OCI-LY7 (cell line): ENCODE data around the gene HSPH1.

ENCODE experiments used
- CTCF ChIP-seq: fragments of 200-600 bp; sonication (generic); conservative IDR thresholded peaks from 2 replicates; pipeline ENCODE4 v1.5.1; 2014; ENCODE audit warnings: mild to moderate bottlenecking, antibody characterized with exemption, low read length, moderate library complexity, mixed read lengths
- EZH2phosphoT487 ChIP-seq: fragments of 200-600 bp; sonication (generic); IDR thresholded peaks from 2 replicates; pipeline ENCODE4 v1.6.1; 2018; ENCODE audit warnings: low read depth, borderline replicate concordance, mild to moderate bottlenecking, mixed run types, antibody characterized with exemption, low read length, moderate library complexity, mixed read lengths

DNA sequence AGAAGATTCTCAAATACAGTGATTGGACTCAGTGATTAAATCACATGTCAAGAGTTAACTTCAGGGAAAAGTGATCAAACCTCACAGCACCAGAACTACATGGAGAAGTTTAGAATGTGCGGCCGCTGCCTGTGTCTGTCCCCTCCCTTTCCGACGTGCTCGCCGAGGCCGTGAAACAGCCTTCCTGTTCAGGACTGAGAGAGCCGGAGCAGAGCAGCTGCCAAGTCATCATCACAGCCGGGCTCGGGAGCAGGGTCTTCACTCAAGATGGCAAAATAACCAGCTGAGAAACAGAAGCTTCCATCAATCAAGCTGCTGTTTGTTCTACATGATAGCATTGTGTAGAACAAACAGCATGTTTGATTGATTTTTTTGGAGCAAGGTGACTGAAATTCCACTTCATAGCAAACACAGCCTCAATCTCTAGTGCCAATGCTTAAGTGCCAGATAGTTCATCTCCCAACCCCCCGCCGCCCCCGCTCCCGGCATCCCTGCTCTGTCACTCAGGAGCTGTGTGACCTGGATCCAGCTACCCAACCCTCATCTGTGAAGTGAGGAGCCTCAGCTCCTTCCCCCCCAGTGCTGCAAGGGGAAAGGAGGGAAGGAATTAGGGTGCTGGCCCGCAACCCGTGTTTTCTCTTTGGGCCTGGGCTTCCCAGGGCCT, 70.6 kb downstream of the HSPH1 start:
- no peak for TF ChIP-seq CTCF
- TF ChIP-seq EZH2phosphoT487: no peak
